ENCODE data around the gene MSI1.

The MSI1 gene

DNA sequence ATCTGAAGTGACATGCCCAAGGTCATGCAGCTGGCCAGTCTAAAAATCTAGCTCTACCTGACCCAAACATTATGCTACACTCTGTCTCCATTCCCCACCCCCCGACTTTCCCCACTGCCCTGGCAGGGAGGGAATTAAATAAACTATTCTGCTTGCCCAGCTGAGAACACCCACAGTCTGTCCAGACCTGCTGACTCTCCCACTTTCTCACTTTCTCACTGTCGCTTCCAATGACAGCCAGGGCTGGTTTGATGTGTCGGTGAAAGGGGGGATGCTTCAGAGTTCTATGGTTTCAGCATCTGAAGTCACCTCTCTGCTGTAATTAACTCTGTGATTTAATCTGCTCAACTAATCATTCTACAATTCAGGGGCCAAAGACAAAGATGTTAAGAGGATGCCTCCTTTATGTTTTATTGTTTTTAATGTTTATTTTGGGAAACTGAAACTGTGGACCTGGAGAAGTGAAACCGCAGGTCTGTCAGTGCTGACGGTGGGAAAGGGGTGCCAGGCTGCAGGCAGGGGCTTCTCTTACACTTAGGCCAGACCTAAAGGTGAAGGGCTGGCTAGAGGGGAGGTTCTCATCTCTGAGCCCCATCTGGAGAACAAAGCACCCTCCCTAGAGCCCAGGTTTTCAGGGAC is 8.1 kb upstream of the MSI1 start:
- no peak for DNase-seq

- DNase-seq: no peak
Observed at GRCh38 chr12:120376416-120376815, 7.5 kb upstream of the MSI1 start.

GRCh38 chr12:120376009-120376408 is 7.0 kb upstream of the MSI1 start:
- DNase-seq: no peak

DNA sequence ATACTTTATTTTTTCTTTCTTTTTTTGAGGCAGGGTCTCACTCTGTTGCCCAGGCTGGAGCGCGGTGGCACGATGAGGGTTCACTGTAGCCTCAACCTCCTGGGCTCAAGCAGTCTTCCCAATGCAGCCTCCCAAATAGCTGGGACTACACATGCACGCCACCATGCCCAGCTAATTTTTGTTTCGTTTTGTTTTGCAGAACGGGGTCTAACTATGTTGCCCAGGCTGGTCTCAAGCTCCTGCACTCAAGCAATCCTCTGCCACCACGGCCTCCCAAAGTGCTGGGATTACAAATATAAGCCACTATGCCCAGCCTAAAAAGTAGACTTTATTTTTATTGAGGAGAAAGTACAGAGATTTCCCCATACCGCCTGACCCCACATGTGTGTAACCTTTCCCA is 4.7 kb upstream of the MSI1 start:
- no peak for DNase-seq

- DNase-seq: no peak
Observed at GRCh38 chr12:120370343-120371243, 1.6 kb upstream of the MSI1 start.

DNA sequence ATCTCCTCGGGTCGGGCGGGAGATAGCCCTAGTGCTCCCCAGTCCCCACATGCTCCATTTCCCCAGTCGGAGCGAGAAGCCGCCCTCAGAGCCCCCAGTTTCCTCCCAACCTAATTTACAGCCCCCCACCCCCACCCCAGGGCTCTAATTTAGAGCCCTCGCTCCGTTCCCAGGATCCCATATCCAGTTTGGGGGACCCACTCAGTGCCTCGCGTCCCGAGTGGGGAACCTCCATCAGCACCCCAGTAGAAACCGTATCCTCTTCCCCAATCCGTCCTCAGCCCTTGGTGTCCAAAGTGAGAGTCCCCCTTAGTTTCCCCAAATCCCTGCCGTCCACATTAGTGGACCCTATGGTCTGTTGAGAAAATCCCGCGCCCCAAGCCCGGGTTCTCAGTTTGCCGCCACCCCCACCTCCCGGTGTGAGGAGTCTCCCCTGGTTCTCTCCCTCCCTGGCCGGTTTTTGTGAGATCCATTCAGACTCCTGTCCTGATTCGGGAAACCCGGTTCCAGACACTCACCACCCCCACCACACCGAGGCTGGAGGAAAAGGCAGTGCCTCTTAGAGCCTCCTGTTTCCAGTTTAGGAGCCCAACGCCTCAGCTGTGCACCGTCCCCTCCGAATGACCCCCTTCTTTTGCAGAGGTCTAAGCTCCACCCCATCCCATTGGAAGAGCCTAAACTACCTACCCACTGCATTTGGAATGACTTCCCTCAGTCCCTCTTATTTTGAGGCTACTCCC is 809 bp upstream of the MSI1 start:
- no peak for DNase-seq

- no peak for DNase-seq
Observed at GRCh38 chr12:120367924-120368788, 808 bp downstream of the MSI1 start.

DNA sequence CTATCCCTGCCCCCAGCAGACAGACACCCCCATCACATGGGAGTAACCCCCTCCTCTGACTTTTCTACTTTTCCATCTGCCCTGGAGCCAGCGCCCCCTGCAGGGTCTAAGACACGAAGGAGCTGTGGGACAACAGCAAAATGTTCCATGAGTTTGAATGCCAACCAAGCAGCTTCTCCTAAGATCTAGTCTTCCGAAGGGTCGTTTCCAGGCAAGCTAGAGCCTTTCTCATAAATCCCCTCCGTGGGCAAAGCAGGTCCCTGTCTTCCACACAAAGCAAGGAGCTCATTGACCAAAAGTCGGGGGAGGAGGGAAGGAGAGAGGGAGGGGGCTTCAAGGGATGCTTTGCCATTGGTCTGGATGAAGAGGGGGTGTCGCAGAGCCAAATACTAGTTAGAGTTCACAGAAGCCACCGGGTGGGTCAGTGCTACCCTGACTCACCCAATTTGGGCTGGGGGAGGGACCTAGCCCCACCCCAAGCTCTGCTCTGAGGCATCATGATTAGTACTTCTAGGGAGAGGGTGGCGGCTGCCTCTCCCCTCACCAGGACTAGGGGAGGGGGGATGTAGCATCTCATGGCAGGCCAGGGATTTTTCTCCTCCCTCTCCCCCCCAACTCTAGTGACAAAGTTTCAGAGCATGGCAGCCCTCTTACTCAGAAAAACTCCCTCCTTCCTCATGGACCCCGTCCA is 1.6 kb downstream of the MSI1 start:
- DNase-seq: no peak

GRCh38 chr12:120366845-120367232 is 2.1 kb downstream of the MSI1 start:
- DNase-seq: no peak

DNA sequence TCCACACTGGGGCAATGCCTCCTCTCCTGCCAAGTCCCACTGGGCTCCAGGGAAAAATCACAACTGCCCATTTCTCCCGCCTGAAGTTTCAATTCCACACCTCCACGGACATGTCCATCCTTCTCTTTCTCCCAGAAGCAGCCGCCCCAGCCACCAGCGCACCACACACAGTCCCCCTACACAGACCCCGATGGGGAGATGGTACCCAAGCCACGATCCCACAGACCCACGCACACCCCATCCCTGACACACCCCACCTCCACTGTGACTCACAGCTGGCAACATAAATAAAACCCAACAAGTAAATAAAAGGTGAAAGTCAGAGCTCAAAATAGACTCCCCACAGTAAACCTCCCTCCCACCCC is 2.6 kb downstream of the MSI1 start:
- DNase-seq: no peak

DNA sequence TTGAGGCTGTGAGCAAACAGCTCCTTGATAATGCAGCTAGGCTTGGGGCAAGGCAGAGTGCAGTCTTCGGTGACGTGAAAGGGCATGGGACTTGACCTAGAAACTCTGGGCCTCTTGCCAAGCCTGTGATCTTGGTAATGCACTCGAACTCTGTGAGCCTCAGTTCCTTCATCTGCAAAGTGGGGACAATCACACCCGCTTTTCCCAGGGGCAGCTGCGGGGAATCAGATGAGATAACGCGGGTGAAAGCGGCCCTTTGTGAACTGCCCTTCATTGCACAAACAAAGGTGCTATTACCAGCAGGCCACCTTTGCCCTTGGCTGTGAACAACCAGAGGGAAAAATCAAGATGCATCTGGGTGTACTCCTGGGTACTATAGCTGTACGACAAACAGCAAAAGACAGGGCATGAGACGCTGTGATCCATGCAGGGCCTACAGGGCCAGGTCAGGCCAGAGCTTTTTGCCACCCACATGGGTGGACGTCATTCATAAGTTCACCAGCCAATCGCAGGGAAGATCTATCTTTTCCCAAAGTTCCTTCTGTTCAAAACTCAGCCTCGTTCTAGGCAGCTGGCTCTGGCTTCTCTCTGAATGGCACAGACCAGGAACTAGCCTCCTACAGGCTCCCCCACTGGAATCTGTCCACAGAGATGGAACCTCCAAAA is 3.2 kb downstream of the MSI1 start:
- no peak for DNase-seq

DNA sequence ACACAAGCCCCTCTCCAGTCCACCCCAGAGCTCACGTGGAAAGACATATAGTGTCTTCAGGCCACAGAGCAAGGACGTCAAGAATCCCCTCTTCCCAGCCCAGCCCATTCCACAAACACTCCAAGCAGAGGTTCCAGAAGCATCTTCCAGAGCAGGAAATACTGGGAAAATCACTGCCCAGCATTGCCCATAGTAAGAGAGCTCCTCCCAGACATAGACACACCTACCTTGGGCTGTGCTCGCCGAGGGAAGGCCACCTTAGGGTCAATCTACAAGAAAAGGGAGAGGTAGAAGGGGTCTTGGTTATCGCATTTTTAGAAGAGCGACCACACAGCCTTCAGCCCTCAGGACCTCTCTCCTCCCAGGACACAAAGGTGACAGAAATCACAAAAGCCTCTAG is 4.5 kb downstream of the MSI1 start:
- DNase-seq: no peak

GRCh38 chr12:120363274-120363855 is 5.6 kb downstream of the MSI1 start:
- no peak for DNase-seq

DNA sequence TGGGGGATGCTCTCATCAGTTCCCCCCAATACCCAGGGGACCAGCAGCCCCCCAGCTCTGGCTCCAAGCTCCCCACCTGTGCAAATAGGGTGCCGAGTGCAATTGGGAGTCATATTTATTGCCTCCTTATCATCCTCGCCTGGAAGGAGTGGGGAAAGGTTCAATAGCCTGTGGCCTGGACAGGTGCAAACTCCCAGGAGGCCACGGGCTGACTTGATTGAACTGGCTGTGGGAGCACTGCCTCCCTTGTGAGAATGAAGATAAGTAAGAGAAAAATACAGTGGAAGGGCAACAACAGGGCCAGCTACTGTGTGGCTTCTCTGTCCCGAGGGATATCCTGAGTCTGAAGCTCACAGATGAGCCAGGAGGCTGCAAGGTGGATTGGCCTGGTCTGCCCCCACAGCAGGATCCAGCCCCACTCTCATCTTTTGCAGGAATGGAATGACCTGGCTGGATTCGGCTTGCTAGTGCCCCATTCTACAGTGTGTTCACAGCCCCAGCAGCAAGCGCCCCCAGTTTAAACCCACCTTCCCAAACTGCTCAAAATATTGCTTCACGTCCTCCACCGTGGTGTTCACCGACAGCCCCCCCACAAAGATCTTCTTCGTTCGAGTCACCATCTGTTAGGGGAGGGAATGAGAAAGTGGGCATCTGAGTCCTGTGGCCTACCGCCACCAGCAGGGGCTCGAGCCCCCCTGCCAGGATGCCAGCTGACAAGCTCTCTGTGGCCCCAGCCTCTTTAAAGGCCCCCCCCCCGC is 6.3 kb downstream of the MSI1 start:
- no peak for DNase-seq

DNA sequence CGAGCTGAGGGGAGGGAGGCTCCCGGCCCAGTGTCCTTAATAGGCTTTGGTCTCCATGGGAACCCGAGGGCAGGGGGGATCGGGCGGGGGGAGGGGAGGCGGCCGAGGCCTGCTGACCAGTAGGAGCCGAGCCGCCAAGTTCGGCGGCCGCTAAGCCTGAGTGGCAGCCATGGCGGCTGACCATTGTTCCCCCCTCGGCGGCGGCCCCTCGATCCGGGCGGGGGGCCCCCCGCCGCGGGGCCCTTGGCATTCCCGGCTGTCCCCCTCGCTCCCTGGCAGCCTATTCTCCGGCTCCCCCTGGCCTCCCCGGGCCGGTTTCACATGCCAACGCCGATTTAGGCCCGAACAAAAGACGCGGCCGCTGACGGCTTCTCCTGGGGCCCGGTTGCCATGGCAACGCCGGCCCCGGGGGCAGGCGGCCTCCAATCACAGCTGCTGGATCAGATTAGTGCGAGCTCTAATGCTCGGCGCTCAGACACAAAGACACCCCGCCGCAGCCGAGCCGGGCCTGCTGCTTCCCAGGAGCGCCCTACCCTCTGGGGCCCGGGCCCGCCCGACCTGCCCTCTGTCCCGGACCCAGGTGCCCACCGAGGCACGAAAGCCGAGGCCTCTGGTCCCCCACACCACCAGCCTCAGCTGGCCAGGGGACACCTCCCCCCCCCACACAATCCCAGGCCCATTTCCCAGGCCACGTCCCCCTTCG is 7.3 kb downstream of the MSI1 start:
- no peak for DNase-seq

DNA sequence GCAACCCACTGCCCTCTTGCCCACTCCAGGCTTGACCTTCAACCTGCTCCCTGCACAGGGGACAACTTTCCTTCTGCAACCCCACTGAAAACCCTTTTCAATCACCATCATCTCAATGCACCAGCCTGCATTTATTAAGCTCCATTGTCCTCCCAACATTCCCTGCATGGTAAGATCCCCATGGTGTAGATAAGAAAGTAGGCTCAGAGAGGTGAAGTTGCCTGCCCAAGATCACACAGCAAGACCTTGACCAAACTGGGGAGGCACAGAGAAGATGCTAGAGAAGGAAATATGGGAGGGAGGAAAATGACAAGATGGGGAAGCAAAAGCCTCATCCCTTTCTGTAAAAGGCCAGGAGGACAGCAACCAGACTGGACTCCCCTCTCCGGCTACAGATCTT is 9.8 kb downstream of the MSI1 start:
- DNase-seq: no peak

DNA sequence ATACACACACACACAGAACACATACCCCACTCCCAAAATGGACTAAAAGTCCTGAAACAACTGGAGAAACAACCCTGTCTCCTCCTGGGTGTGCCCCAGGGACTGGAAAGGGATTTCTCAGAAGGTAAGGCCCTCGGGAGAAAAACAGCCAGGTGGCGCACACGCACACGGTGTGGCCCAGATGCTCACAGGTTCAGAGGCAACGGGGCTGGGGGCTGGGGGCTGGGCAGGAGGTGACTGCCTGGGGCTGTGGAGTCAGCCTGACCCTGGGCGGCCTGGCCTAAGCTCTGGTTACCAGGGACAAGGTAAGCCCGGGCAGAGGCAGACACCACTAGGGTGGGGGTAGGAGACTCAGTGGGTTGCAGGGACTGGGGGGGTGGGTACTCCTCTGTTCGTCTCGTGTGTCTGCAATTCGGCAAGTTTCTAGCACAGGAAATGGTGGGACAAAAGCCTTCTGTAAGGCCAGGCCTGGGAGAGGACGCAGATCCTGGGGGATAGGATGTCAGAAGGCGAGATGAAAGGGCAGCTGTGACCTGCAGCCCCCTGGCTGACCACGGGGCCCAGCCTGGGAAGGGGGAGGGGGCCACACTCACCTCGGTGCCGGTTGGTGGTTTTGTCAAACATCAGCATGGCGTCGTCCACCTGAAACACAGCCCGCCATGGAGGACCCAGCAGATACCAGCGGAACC is 10.4 kb downstream of the MSI1 start:
- DNase-seq: no peak

- no peak for DNase-seq
Observed at GRCh38 chr12:120357104-120357503, 11.9 kb downstream of the MSI1 start.

- peak; percentile 68 for DNase-seq
Observed at GRCh38 chr12:120356567-120357030, 12.4 kb downstream of the MSI1 start.
